MM.1S (cell line): Measurements from ENCODE around the gene DNAAF5.

Source experiments
- CTCF ChIP-seq: fragments of 300-600 bp; sonication (generic); IDR thresholded peaks from 2 replicates; pipeline ENCODE4 v1.5.1; 2016; ENCODE audit warnings: antibody characterized with exemption, low read length, mixed read lengths
- EZH2 ChIP-seq: fragments of 300-600 bp; sonication (generic); optimal IDR thresholded peaks from 2 replicates; pipeline ENCODE3; 2017; ENCODE audit warnings: low read depth, mild to moderate bottlenecking, antibody characterized with exemption, low read length, mixed read lengths

- TF ChIP-seq CTCF (no peak), EZH2 (no peak)
Measured at GRCh38 chr7:801940-802381, 75.5 kb downstream of the DNAAF5 start.
